Measurements from ENCODE around the gene PSME4. TPM values are rescaled to one million over a fixed set of nuclear protein-coding genes. Genes with fewer than 3 reads are reported as not detected.

The PSME4 gene
- polyA plus RNA-seq, 1 donor from 2014 or later: 23.4 TPM

GRCh38 chr2:53989210-53989862 is 18.5 kb upstream of the PSME4 start:
- Histone ChIP-seq H3K9ac (ENCODE audit: low read length) (no peak overlapping the region), H4K20me1 (ENCODE audit: insufficient read depth) (no peaks in the 10 kb centered on the region), H3K27ac (ENCODE audit: low read length) (no peak overlapping the region), H3K79me2 (replicated peaks; ENCODE audit: insufficient read depth, low read length) (no peaks in the 10 kb centered on the region), H3K4me3 (ENCODE audit: low read length) (no peak overlapping the region), H3K4me2 (ENCODE audit: low read length) (no peak overlapping the region), H3K27me3 (ENCODE audit: insufficient read depth, low read depth, low read length) (no peaks in the 10 kb centered on the region), H3F3A (ENCODE audit: insufficient read depth, low read length, poor library complexity, severe bottlenecking) (no peaks in the 10 kb centered on the region), H2AFZ (ENCODE audit: low read depth, low read length) (no peak overlapping the region), H3K9me3 (ENCODE audit: low read length) (no peaks in the 10 kb centered on the region), H3K9me2 (ENCODE audit: insufficient read depth, low read length) (no peaks in the 10 kb centered on the region), H3K36me3 (ENCODE audit: insufficient read depth, low read length) (no peaks in the 10 kb centered on the region)
- TF ChIP-seq, protein P1, sequence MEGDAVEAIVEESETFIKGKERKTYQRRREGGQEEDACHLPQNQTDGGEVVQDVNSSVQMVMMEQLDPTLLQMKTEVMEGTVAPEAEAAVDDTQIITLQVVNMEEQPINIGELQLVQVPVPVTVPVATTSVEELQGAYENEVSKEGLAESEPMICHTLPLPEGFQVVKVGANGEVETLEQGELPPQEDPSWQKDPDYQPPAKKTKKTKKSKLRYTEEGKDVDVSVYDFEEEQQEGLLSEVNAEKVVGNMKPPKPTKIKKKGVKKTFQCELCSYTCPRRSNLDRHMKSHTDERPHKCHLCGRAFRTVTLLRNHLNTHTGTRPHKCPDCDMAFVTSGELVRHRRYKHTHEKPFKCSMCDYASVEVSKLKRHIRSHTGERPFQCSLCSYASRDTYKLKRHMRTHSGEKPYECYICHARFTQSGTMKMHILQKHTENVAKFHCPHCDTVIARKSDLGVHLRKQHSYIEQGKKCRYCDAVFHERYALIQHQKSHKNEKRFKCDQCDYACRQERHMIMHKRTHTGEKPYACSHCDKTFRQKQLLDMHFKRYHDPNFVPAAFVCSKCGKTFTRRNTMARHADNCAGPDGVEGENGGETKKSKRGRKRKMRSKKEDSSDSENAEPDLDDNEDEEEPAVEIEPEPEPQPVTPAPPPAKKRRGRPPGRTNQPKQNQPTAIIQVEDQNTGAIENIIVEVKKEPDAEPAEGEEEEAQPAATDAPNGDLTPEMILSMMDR (IDR thresholded peaks at IDR 0.05; ENCODE audit: poor library complexity, severe bottlenecking): no peak
- no peak for TF ChIP-seq MXI1 (conservative IDR thresholded peaks at IDR 0.05; ENCODE audit: poor library complexity, severe bottlenecking)
- TF ChIP-seq SMC3 (conservative IDR thresholded peaks at IDR 0.05; ENCODE audit: poor library complexity): no peak
- TF ChIP-seq EZH2 (IDR thresholded peaks at IDR 0.05; ENCODE audit: borderline replicate concordance, insufficient read depth, low read length, poor library complexity, severe bottlenecking): no peak
- TF ChIP-seq TAF1 (IDR thresholded peaks at IDR 0.05; ENCODE audit: low read depth): no peak
- TF ChIP-seq EP300 (conservative IDR thresholded peaks at IDR 0.05; ENCODE audit: poor library complexity, severe bottlenecking): no peak
- TF ChIP-seq RAD21 (conservative IDR thresholded peaks at IDR 0.05): no peak
- no peak for TF ChIP-seq POLR2AphosphoS5 (IDR thresholded peaks at IDR 0.05)
- no peak for TF ChIP-seq REST (IDR thresholded peaks at IDR 0.05; ENCODE audit: borderline replicate concordance)

DNA sequence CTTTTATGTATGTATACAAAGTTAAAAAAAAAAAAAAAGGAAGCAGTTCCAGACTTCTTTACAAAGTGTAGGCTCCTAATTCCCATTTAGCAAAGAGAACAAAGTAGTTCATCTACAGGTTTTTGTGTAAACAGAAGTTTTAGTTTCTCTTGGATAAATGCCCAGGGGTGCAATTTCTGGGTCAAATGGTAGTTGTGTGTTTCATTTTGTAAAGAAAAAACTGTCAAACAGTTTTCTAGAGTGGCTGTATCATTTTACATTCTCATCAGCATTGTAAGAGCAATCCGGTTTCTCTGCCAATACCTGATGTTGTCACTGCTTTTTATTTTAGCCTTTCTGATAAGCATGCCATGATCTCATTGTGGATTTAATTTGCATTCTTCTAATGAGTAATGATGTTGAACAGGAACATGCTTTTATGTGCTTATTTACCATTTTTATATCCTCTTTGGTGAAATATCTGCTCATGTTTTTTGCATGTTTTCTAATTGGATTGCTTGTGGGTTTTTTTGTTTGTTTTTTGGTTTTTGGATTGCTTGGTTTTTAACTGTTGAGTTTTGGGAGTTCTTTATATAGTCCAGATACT is 16.6 kb upstream of the PSME4 start:
- no peaks in the 10 kb centered on the region for H3K27me3 ChIP-seq (ENCODE audit: insufficient read depth, low read depth, low read length)
- no peak overlapping the region for H3K4me3 ChIP-seq (ENCODE audit: low read length)
- no peak overlapping the region for H3K9ac ChIP-seq (ENCODE audit: low read length)
- H4K20me1 ChIP-seq (ENCODE audit: insufficient read depth): no peaks in the 10 kb centered on the region
- no peaks in the 10 kb centered on the region for H3K9me2 ChIP-seq (ENCODE audit: insufficient read depth, low read length)
- no peaks in the 10 kb centered on the region for H3K79me2 ChIP-seq (replicated peaks; ENCODE audit: insufficient read depth, low read length)
- TF ChIP-seq, protein P1 (IDR thresholded peaks at IDR 0.05; ENCODE audit: poor library complexity, severe bottlenecking): no peak
- TF ChIP-seq MXI1 (conservative IDR thresholded peaks at IDR 0.05; ENCODE audit: poor library complexity, severe bottlenecking): no peak
- no peak overlapping the region for H2AFZ ChIP-seq (ENCODE audit: low read depth, low read length)
- no peaks in the 10 kb centered on the region for H3K9me3 ChIP-seq (ENCODE audit: low read length)
- no peak overlapping the region for H3K4me2 ChIP-seq (ENCODE audit: low read length)
- H3K27ac ChIP-seq (ENCODE audit: low read length): no peak overlapping the region
- H3K36me3 ChIP-seq (ENCODE audit: insufficient read depth, low read length): no peaks in the 10 kb centered on the region
- H3F3A ChIP-seq (ENCODE audit: insufficient read depth, low read length, poor library complexity, severe bottlenecking): no peaks in the 10 kb centered on the region

Measured in neural cell (in vitro differentiated cells).